GM12878 (cell line): ENCODE results near the gene WFS1.

Experiments used
- CBFB ChIP-seq: IDR thresholded peaks from 2 replicates; pipeline ENCODE4 v1.6.1; 2016; ENCODE audit warnings: antibody characterized with exemption, low read depth
- CEBPB ChIP-seq, 2 experiments: fragments of 150-350 bp in 1 of 2; IDR thresholded peaks; 2 replicates each; pipeline ENCODE4 v1.6.1; 2012 to 2014; ENCODE audit warnings: low read depth in 2 of 2, low read length in 2 of 2, borderline replicate concordance in 1 of 2, inconsistent platforms in 1 of 2
- CTCF ChIP-seq, 3 experiments: IDR thresholded peaks in 2 of 3; conservative IDR thresholded peaks in 1 of 3; 2 replicates each; pipeline ENCODE4 v1.5.1; 2011; ENCODE audit warnings: low read depth in 3 of 3, low read length in 3 of 3, mild to moderate bottlenecking in 3 of 3, control low read depth in 2 of 3, moderate library complexity in 2 of 3, inconsistent platforms in 1 of 3, mixed read lengths in 1 of 3; ENCODE audit not compliant: control insufficient read depth in 2 of 3, insufficient read depth in 1 of 3; ENCODE audit errors: extremely low read depth in 1 of 3
- EED ChIP-seq: sonication (generic); IDR thresholded peaks from 2 replicates; pipeline ENCODE4 v1.6.1; 2016; ENCODE audit warnings: antibody characterized with exemption, low read depth
- FOXM1 ChIP-seq: IDR thresholded peaks from 2 replicates; pipeline ENCODE4 v1.6.1; 2012; ENCODE audit warnings: low read depth, mild to moderate bottlenecking, inconsistent platforms, low read length, moderate library complexity
- NR2C2 ChIP-seq: IDR thresholded peaks from 2 replicates; pipeline ENCODE4 v1.6.1; 2011; ENCODE audit warnings: borderline replicate concordance, low read depth; ENCODE audit not compliant: control insufficient read depth, insufficient read length
- RAD21 ChIP-seq: IDR thresholded peaks from 2 replicates; pipeline ENCODE4 v1.6.1; 2011; ENCODE audit warnings: mild to moderate bottlenecking, low read depth, low read length, moderate library complexity; ENCODE audit not compliant: insufficient read depth
- SKIL ChIP-seq: fragments of 450-650 bp; IDR thresholded peaks from 2 replicates; pipeline ENCODE4 v1.6.1; 2017; ENCODE audit warnings: mild to moderate bottlenecking, low read depth, inconsistent platforms; ENCODE audit not compliant: poor library complexity, severe bottlenecking
- SREBF2 ChIP-seq: IDR thresholded peaks from 2 replicates; pipeline ENCODE4 v1.6.1; 2012; ENCODE audit warnings: mild to moderate bottlenecking, low read length
- ZNF274 ChIP-seq: IDR thresholded peaks from one replicate; pipeline ENCODE4 v1.8.0; 2011; ENCODE audit not compliant: insufficient read length, insufficient read depth

- TF ChIP-seq CEBPB (IDR thresholded peaks at IDR 0.05; ENCODE audit: borderline replicate concordance in 1 of 2, low read depth in 2 of 2, low read length in 2 of 2) (no peak), CTCF (IDR thresholded peaks at IDR 0.05 in 2 of 3, conservative IDR thresholded peaks at IDR 0.05 in 1 of 3; ENCODE audit: control insufficient read depth in 2 of 3, extremely low read depth in 1 of 3, insufficient read depth in 1 of 3, low read depth in 3 of 3, low read length in 3 of 3) (no peak), ZNF274 (no peak), FOXM1 (no peak), RAD21 (no peak), SKIL (no peak), SREBF2 (no peak), CBFB (no peak), EED (no peak), NR2C2 (no peak)
These were observed 2.2 kb downstream of the WFS1 start for GRCh38 chr4:6271701-6272465.
